Body of pancreas (tissue), 4 donors: ENCODE results near the gene PAM.

Source experiments
- POLR2A ChIP-seq, 3 donors: fragments of 450-650 bp; IDR thresholded peaks; one replicate each; pipeline ENCODE4 v1.6.1; 2016; ENCODE audit warnings: antibody characterized with exemption in 3 of 3, mild to moderate bottlenecking in 2 of 3
- TF ChIP-seq, protein P1 (sequence below), 7 experiments: fragments of 450-650 bp in 4 of 7; fragments of 200-600 bp in 3 of 7; sonication (generic) in 3 of 7; IDR thresholded peaks; one replicate each; pipeline ENCODE4 v1.5.1; 2016 to 2019; ENCODE audit warnings: antibody characterized with exemption in 7 of 7

DNA sequence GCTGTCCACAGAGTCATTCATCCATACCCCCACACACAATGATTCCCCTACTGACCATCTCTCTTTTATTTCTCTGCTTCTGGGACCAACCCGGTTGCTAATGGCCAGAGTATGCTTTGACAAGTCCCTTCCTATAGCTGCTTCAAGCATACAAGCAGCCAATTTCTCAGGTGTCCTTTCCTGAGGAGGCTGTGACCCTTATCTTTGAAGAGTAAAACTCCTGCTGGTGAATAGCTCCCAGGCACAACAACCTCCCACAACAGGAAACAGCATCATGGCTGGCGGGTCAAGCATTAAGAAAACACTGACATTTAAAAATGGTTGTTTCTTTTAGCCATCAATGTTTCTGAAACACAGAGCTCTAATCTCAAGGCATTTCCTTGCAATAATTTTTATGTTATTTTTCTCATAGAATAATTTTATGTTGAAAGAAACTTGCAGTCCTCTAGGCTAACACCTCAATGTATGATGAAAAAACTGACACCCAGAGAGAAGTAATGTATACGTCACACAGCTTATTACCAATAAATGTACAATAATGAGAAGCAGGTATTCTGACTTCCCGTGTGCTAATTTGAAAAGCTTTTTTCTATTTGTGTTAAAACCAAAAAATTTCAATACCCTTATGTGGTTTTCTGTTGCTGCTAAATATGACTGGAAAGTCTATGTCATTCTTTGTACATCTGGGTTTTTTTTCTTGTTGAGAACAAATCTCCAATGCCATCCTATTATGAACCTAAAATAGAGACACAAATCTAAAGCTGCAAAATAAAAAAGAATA lies 7.5 kb upstream of the PAM start:
- TF ChIP-seq, protein P1, sequence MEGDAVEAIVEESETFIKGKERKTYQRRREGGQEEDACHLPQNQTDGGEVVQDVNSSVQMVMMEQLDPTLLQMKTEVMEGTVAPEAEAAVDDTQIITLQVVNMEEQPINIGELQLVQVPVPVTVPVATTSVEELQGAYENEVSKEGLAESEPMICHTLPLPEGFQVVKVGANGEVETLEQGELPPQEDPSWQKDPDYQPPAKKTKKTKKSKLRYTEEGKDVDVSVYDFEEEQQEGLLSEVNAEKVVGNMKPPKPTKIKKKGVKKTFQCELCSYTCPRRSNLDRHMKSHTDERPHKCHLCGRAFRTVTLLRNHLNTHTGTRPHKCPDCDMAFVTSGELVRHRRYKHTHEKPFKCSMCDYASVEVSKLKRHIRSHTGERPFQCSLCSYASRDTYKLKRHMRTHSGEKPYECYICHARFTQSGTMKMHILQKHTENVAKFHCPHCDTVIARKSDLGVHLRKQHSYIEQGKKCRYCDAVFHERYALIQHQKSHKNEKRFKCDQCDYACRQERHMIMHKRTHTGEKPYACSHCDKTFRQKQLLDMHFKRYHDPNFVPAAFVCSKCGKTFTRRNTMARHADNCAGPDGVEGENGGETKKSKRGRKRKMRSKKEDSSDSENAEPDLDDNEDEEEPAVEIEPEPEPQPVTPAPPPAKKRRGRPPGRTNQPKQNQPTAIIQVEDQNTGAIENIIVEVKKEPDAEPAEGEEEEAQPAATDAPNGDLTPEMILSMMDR (IDR thresholded peaks at IDR 0.05) = no peak
- no peak for TF ChIP-seq POLR2A (IDR thresholded peaks at IDR 0.05)
